ENCODE data around the gene GPLD1. TPM values are rescaled to one million over a fixed set of nuclear protein-coding genes. Genes with fewer than 3 reads are reported as not detected.

The GPLD1 gene
- total and polyA plus RNA-seq, 4 donors: 0.45 to 3.8 (median 1.7) TPM

DNA sequence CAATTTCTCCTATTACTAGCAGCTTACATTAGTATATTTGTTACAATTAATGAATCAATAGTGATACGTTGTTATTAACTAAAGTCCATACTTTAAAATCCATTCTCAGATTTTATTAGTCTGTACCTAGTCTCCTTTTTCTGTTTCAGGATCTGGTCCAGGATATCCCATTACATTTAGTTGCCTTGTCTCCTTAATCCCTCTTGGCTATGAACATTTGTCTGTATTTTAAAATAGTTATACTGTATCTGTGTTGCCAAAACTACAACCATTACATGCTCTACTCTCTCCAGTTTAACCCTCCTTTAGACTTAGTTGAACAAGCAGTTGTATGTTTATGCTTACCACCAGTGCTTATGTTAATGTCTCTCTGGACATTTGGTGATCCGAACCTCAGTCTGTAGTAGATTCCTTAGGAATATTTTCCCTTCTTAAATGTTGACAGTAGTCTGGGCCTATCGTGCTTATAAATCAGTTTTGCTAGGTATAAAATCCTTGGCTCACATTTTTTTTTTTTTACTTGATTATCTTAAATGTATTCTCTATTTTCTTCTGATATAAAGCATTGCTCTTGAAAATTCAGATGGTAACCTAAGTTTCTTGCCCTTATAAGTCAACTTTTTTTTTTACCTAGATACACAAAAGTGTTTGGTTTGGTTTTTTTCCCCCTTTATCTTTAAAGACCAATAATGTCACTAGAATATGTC, 17.6 kb upstream of the GPLD1 start:
- DNase-seq: no peak
- H3K9me3 ChIP-seq (ENCODE audit: control insufficient read depth in 4 of 4, insufficient read depth in 3 of 4, low read length in 3 of 4): no peaks in the 10 kb centered on the region
- no peaks in the 10 kb centered on the region for H3K4me1 ChIP-seq (ENCODE audit: control insufficient read depth in 5 of 5, insufficient read depth in 5 of 5, low read length in 5 of 5)
- WGBS, 2 donors: 93 to 97% methylated on average over 3 of the region's 3 CpGs
- H3K27me3 ChIP-seq (ENCODE audit: control insufficient read depth in 3 of 3, insufficient read depth in 3 of 3, low read length in 2 of 3): no peaks in the 10 kb centered on the region
- TF ChIP-seq, protein P1, sequence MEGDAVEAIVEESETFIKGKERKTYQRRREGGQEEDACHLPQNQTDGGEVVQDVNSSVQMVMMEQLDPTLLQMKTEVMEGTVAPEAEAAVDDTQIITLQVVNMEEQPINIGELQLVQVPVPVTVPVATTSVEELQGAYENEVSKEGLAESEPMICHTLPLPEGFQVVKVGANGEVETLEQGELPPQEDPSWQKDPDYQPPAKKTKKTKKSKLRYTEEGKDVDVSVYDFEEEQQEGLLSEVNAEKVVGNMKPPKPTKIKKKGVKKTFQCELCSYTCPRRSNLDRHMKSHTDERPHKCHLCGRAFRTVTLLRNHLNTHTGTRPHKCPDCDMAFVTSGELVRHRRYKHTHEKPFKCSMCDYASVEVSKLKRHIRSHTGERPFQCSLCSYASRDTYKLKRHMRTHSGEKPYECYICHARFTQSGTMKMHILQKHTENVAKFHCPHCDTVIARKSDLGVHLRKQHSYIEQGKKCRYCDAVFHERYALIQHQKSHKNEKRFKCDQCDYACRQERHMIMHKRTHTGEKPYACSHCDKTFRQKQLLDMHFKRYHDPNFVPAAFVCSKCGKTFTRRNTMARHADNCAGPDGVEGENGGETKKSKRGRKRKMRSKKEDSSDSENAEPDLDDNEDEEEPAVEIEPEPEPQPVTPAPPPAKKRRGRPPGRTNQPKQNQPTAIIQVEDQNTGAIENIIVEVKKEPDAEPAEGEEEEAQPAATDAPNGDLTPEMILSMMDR (IDR thresholded peaks at IDR 0.05; ENCODE audit: control extremely low read depth, extremely low read depth): no peak
- H3K36me3 ChIP-seq (ENCODE audit: control insufficient read depth in 4 of 4, insufficient read depth in 4 of 4, low read length in 4 of 4): peaks cover 0 to 15% (median 7%) of the 10 kb centered on the region in 4 donors
- no peak overlapping the region for H3K4me3 ChIP-seq
- no peak overlapping the region for H3K9ac ChIP-seq (ENCODE audit: insufficient read depth in 1 of 2, low read length in 2 of 2)
- no peak for ATAC-seq (ENCODE audit: insufficient read depth, low FRiP score)
- no peak overlapping the region for H3K27ac ChIP-seq (ENCODE audit: low read depth in 1 of 2, low read length in 1 of 2)

DNA sequence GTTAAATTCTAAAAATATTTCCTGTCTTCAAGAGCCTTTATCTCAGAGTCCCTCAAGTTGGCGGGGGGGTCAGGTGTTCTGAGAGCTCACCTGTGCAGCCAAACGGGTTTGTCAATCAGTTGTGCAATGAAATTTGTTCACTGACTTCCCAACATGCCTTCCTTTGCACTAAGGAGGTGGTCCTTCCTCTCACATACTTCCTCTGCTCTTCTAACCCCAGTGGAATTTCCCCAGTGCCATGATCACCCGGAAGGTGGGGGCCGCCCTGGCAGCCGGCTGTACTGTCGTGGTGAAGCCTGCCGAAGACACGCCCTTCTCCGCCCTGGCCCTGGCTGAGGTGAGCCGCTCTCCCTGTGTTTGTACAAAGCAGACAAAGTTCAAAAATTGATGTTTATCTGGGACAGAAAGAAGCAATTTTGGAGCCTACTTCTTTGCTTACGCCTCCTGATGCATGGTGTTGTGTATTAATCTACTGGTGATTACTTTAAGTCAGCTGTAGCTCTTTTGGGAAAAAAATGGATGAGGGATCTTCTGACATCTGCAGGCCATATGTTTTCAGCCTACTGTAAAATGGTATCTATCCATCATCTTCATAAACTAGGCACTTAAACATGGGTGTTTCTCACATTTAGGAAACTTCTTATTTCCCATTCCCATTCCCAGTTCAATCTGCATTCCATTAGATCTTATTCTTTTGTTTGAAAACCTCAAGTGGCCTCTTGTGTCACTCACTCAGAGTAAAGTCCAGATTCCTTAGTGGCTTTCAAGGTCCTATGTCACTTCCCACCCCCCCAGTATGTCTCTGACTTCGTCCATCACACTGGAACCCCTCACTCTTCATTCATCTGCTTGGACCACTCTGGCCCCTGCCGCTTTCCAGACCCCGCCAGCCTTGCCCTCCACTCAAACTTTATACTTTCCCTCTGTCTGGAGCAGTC, 15.5 kb upstream of the GPLD1 start:
- peak; percentile 89 for ATAC-seq (ENCODE audit: insufficient read depth, low FRiP score)
- peak; percentile 46 to 77 (median 62) for DNase-seq
- Histone ChIP-seq H3K27me3 (ENCODE audit: control insufficient read depth in 3 of 3, insufficient read depth in 3 of 3, low read length in 2 of 3) (no peaks in the 10 kb centered on the region), H3K36me3 (ENCODE audit: control insufficient read depth in 4 of 4, insufficient read depth in 4 of 4, low read length in 4 of 4) (peaks cover 0 to 15% (median 7%) of the 10 kb centered on the region in 4 donors), H3K9ac (ENCODE audit: insufficient read depth in 1 of 2, low read length in 2 of 2) (no peak overlapping the region), H3K4me1 (ENCODE audit: control insufficient read depth in 5 of 5, insufficient read depth in 5 of 5, low read length in 5 of 5) (no peaks in the 10 kb centered on the region), H3K27ac (ENCODE audit: low read depth in 1 of 2, low read length in 1 of 2) (peak overlapping the region in 1 of 2 donors; percentile 9), H3K4me3 (no peak overlapping the region), H3K9me3 (ENCODE audit: control insufficient read depth in 4 of 4, insufficient read depth in 3 of 4, low read length in 3 of 4) (no peaks in the 10 kb centered on the region)
- TF ChIP-seq, protein P1 (IDR thresholded peaks at IDR 0.05; ENCODE audit: control extremely low read depth, extremely low read depth): no peak
- 73 to 84% methylated on average over 14 of the region's 14 CpGs for WGBS, 2 donors

DNA sequence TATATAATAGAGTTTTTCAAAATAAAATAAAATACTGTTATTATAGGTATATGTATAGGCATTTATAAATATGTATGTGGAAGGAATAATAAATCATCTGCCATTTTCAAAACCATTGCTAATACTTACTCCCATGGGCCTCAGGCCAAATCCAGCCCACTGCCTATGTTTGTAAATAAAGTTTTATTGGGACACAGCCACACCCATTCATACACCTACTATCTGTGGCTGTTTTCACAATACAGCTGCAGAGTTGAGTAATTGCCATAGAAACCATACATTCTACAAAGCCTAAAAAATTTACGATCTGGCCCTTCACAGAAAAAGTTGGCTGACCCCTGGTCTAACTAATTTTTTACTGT, 14.9 kb upstream of the GPLD1 start:
- TF ChIP-seq, protein P1 (IDR thresholded peaks at IDR 0.05; ENCODE audit: control extremely low read depth, extremely low read depth): no peak
- Histone ChIP-seq H3K9me3 (ENCODE audit: control insufficient read depth in 4 of 4, insufficient read depth in 3 of 4, low read length in 3 of 4) (no peaks in the 10 kb centered on the region), H3K27ac (ENCODE audit: low read depth in 1 of 2, low read length in 1 of 2) (no peak overlapping the region), H3K36me3 (ENCODE audit: control insufficient read depth in 4 of 4, insufficient read depth in 4 of 4, low read length in 4 of 4) (peaks cover 0 to 15% (median 7%) of the 10 kb centered on the region in 4 donors), H3K9ac (ENCODE audit: insufficient read depth in 1 of 2, low read length in 2 of 2) (no peak overlapping the region), H3K4me3 (no peak overlapping the region), H3K27me3 (ENCODE audit: control insufficient read depth in 3 of 3, insufficient read depth in 3 of 3, low read length in 2 of 3) (no peaks in the 10 kb centered on the region), H3K4me1 (ENCODE audit: control insufficient read depth in 5 of 5, insufficient read depth in 5 of 5, low read length in 5 of 5) (no peaks in the 10 kb centered on the region)
- no peak for DNase-seq
- WGBS, 2 donors: 56 to 86% methylated on average over 1 of the region's 1 CpG
- ATAC-seq (ENCODE audit: insufficient read depth, low FRiP score): no peak

All from lung (tissue), 12 donors.